Endothelial cell of umbilical vein (primary cell): ENCODE results near the gene ALK. TPM values are rescaled to one million over a fixed set of nuclear protein-coding genes. Genes with fewer than 3 reads are reported as not detected.
A peak's percentile ranks its signal among the peaks of the same experiment; 100 is the strongest.

Source experiments
- BruUV-seq: library from RNA; stranded (reverse); fragments of 400-500 nt; replicated peaks from 2 replicates; lab custom pipeline; 2021; lab: Mats Ljungman, UMichigan
- CTCF ChIA-PET: fragments of 300-600, 350-600 bp; sonication (Branson Sonifier 250); formaldehyde crosslinking; loops from one replicate; lab custom pipeline; 2021; ENCODE audit warnings: antibody characterized with exemption, inconsistent platforms; lab: Charles Lee
- POLR2A ChIA-PET: fragments of 300-600, 350-600 bp; sonication (Branson Sonifier 250); formaldehyde crosslinking; loops from one replicate; lab custom pipeline; 2021; ENCODE audit warnings: antibody characterized with exemption, inconsistent platforms; lab: Charles Lee
- DNase-seq: peaks from one replicate; pipeline ENCODE4 v3.0.0-alpha.2; 2011; ENCODE audit warnings: low read depth, low spot score
- FAIRE-seq: peaks from 2 replicates; lab custom pipeline; 2011; peaks lifted over from hg19 to GRCh38; lab: Jason Lieb, UNC
- H2AFZ ChIP-seq: 2 replicates; pipeline ENCODE4 v1.6.0; 2012; ENCODE audit warnings: low read depth, low read length, control low read depth, inconsistent platforms
- H3K27ac ChIP-seq: 2 replicates; pipeline ENCODE4 v1.5.1; 2011; ENCODE audit warnings: low read depth, mild to moderate bottlenecking, control low read depth, low read length, moderate library complexity; ENCODE audit not compliant: insufficient read depth
- H3K27me3 ChIP-seq, 2 experiments: 2 replicates each; pipeline versions ENCODE4 v1.6.0 to v1.6.1; 2011; ENCODE audit warnings: low read length in 2 of 2, mixed read lengths in 1 of 2; ENCODE audit not compliant: control insufficient read depth in 2 of 2, insufficient read depth in 2 of 2
- H3K36me3 ChIP-seq, 2 experiments: 2 replicates in 1 of 2; 3 replicates in 1 of 2; pipeline ENCODE4 v1.5.1; 2011; ENCODE audit warnings: low read length in 2 of 2, mild to moderate bottlenecking in 1 of 2, moderate library complexity in 1 of 2; ENCODE audit not compliant: control insufficient read depth in 2 of 2, insufficient read depth in 2 of 2; ENCODE audit errors: extremely low read depth in 1 of 2
- H3K4me1 ChIP-seq: 3 replicates; pipeline ENCODE4 v1.5.1; 2011; ENCODE audit warnings: mild to moderate bottlenecking, low read length; ENCODE audit not compliant: control insufficient read depth, insufficient read depth; ENCODE audit errors: extremely low read depth
- H3K4me2 ChIP-seq: 2 replicates; pipeline ENCODE4 v1.6.1; 2011; ENCODE audit warnings: low read length, control low read depth, mixed read lengths; ENCODE audit not compliant: insufficient read depth
- H3K4me3 ChIP-seq, 3 experiments: fragments of 200-600 bp in 1 of 3; sonication (generic), shearing (Covaris generic) in 1 of 3; replicated peaks in 1 of 3; 2 replicates each; pipeline ENCODE4 v1.5.1; 2011 to 2016; ENCODE audit warnings: control low read depth in 3 of 3, low read length in 3 of 3, mild to moderate bottlenecking in 2 of 3, inconsistent platforms in 1 of 3, low read depth in 1 of 3, moderate library complexity in 1 of 3; ENCODE audit not compliant: insufficient read depth in 1 of 3
- H3K79me2 ChIP-seq: 2 replicates; pipeline ENCODE4 v1.6.0; 2012; ENCODE audit warnings: low read length, inconsistent platforms; ENCODE audit not compliant: control insufficient read depth, insufficient read depth
- H3K9ac ChIP-seq: replicated peaks from 2 replicates; pipeline ENCODE3; 2011; ENCODE audit warnings: low read length, control low read depth; ENCODE audit not compliant: insufficient read depth; ENCODE audit errors: extremely low read depth
- H3K9me1 ChIP-seq: replicated peaks from 3 replicates; pipeline ENCODE4 v1.6.0; 2011; ENCODE audit warnings: mild to moderate bottlenecking, low read length; ENCODE audit not compliant: control insufficient read depth, insufficient read depth; ENCODE audit errors: extremely low read depth
- H3K9me3 ChIP-seq: replicated peaks from 2 replicates; pipeline ENCODE4 v1.5.1; 2012; ENCODE audit warnings: low read length, inconsistent platforms; ENCODE audit not compliant: control insufficient read depth, insufficient read depth
- H4K20me1 ChIP-seq: replicated peaks from 2 replicates; pipeline ENCODE3; 2011; ENCODE audit warnings: mild to moderate bottlenecking, low read length; ENCODE audit not compliant: control insufficient read depth, insufficient read depth; ENCODE audit errors: extremely low read depth
- CTCF ChIP-seq, 2 donors: IDR thresholded peaks; 1 replicate in 1 of 2; 2 replicates in 1 of 2; pipeline ENCODE4 v1.5.1; 2011; ENCODE audit warnings: low read length in 2 of 2, mild to moderate bottlenecking in 2 of 2, moderate library complexity in 2 of 2, control low read depth in 1 of 2, inconsistent platforms in 1 of 2, low read depth in 1 of 2; ENCODE audit not compliant: insufficient read depth in 1 of 2; ENCODE audit errors: extremely low read depth in 1 of 2
- EZH2 ChIP-seq: IDR thresholded peaks from 2 replicates; pipeline ENCODE4 v1.6.1; 2012; ENCODE audit warnings: borderline replicate concordance, low read depth, mild to moderate bottlenecking, moderate library complexity, low read length, inconsistent platforms; ENCODE audit not compliant: severe bottlenecking
- FOS ChIP-seq: IDR thresholded peaks from 2 replicates; pipeline ENCODE4 v1.6.1; 2011; ENCODE audit warnings: mild to moderate bottlenecking, low read length, moderate library complexity, borderline replicate concordance; ENCODE audit not compliant: insufficient read depth
- GATA2 ChIP-seq: IDR thresholded peaks from 2 replicates; pipeline ENCODE4 v1.7.0; 2011; ENCODE audit warnings: low read depth, mild to moderate bottlenecking, moderate library complexity, mixed read lengths, low read length; ENCODE audit not compliant: insufficient read length, insufficient read depth
- JUN ChIP-seq: IDR thresholded peaks from 2 replicates; pipeline ENCODE4 v1.6.1; 2011; ENCODE audit warnings: borderline replicate concordance, low read depth; ENCODE audit not compliant: insufficient read length, insufficient read depth
- MAX ChIP-seq: IDR thresholded peaks from 2 replicates; pipeline ENCODE4 v1.6.1; 2011; ENCODE audit not compliant: insufficient read depth, insufficient read length
- MYC ChIP-seq: IDR thresholded peaks from one replicate; pipeline ENCODE4 v1.6.1; 2011; ENCODE audit warnings: mild to moderate bottlenecking, low read depth, low read length
- POLR2A ChIP-seq: IDR thresholded peaks from 2 replicates; pipeline ENCODE4 v1.6.1; 2012; ENCODE audit warnings: low read depth, mild to moderate bottlenecking, control low read depth, low read length
- POLR2AphosphoS5 ChIP-seq: IDR thresholded peaks from 2 replicates; pipeline ENCODE4 v1.6.1; 2012; ENCODE audit warnings: low read depth, mild to moderate bottlenecking, control low read depth, low read length, moderate library complexity; ENCODE audit not compliant: insufficient read depth
- dilution Hi-C: fragments of 300-500 bp; cut with MboI; formaldehyde crosslinking; loops from one replicate; pipeline ENCODE4 v1.15.0; 2019; ENCODE audit warnings: low sequenced_read_pairs; ENCODE audit not compliant: extremely low pct_ligation_motif_present
- intact Hi-C: fragments of 100-400 bp; cut with micrococcal nuclease; formaldehyde crosslinking; loops from one replicate; pipeline ENCODE4 v1.10.0; 2022
- polyA plus RNA-seq, 4 experiments: library from polyadenylated mRNA; depleted of rRNA in 3 of 4; stranded (reverse) in 3 of 4; unstranded in 1 of 4; fragments of >200 nt; gene quantifications; 2 replicates each; pipeline versions ENCODE4 v1.2.1 to v1.2.3, GENCODE V29; 2011 to 2012; ENCODE audit warnings: missing spikeins in 1 of 4
- total RNA-seq: library from RNA; stranded (reverse); gene quantifications from 2 replicates; pipeline ENCODE4 v1.2.3, GENCODE V29; 2021

Gene ALK
- total and polyA plus RNA-seq, 2 donors (not counting 3 experiments of a cell fraction or from before 2014, with no cell fraction given) = not detected

DNA sequence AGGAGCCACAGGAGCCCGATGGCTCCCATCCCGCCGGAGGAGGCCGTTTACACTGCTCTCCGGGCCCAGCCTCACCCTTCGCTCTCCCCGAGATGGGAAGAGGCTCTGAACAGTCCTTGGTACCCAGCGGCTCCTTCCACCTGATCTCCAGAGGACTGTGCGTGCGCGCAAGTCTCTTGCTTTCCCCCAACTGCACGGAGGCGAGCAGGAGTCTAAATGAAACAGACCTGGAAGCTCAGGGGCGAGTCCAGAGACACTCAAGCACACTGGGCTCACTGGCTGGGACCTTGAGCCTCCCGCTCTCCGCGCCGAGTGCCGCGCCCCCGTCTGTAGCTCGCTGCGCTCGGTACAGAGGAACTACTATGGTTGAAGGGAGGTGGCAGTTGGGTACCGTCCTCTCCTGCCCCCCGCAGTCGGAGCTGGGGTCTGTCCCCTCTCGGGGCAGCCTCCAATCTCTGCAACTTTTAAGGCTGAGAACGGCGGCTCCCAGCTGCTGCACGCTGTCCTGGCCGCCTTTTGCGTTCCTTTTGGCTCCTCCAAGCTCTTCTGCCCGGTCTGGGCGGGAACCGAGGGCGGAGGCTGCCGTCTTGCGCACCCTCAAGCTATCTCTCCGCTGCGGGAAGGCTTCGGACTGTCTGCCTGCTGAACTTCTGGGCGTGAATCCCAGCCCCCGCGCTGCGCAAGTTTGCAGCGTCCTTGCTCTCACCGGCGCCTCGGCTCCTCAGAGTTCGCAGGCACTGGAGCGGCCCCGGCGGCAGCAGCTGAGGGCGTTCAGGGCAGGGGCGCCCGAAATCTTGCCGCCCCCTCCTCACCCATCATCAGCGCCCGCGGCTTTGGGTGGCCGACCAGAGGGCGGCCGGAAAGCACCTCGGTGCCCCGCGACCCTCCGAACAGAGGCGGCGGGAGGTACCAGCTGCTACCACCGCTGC, 491 bp downstream of the ALK start:
- no peak for DNase-seq
- POLR2A ChIA-PET = no interaction called here
- no peaks in the 10 kb centered on the region for H3K79me2 ChIP-seq

DNA sequence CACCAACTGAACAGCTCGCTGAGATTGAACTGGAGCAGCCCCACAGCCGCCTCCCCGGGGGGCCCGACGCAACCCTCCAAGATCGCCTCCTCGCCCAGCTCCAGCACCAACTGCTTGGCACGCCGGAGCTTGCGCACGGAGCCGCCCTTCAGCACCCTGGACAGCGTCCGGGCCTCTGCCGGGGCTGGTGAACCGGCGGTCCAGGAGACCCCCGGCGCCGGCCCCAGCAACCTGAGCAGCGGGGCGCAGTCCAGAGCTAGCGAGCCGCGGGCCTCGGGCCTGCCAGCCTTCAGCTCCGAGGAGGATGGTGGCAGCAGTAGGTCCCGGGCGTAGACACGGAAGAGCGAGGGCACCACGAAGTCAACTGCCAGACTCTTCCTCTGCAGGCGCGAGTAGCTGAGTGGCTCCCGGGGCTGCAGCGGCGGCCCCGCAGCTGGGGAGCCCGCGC, 1.2 kb downstream of the ALK start:
- BruUV-seq = no TSS peak
- ChIA-PET CTCF (interaction anchor here (1.0 to 4.9 kb wide), 2 partner anchors 9 to 151 kb away, joined by 4 to 44 read pairs; no protein-coding TSS in a partner anchor), POLR2A (no interaction called here)
- Histone ChIP-seq H2AFZ (no peak overlapping the region), H3K9me1 (no peaks in the 10 kb centered on the region), H3K9ac (no peak overlapping the region), H3K9me3 (no peaks in the 10 kb centered on the region), H3K4me2 (no peak overlapping the region), H3K4me1 (no peaks in the 10 kb centered on the region), H3K27me3 (peaks cover 20 to 21% of the 10 kb centered on the region in 2 experiments), H3K79me2 (no peaks in the 10 kb centered on the region), H4K20me1 (no peaks in the 10 kb centered on the region), H3K4me3 (no peak overlapping the region), H3K36me3 (no peaks in the 10 kb centered on the region), H3K27ac (no peak overlapping the region)
- no peak for FAIRE-seq
- dilution Hi-C loops (no loop called here), intact Hi-C loops (no loop called here)
- no peak for TF ChIP-seq JUN
- TF ChIP-seq EZH2 = no peak
- no peak for TF ChIP-seq CTCF (IDR thresholded peaks at IDR 0.05; ENCODE audit: extremely low read depth in 1 of 2, insufficient read depth in 1 of 2, low read depth in 1 of 2, low read length in 2 of 2)
- TF ChIP-seq POLR2A = no peak
- TF ChIP-seq MYC = no peak
- TF ChIP-seq MAX = no peak
- no peak for TF ChIP-seq FOS
- no peak for TF ChIP-seq POLR2AphosphoS5
- no peak for TF ChIP-seq GATA2
- peak; percentile 14 for DNase-seq

More for the DNA sequence above, 491 bp downstream of the ALK start:
- Histone ChIP-seq H3K9me1 (no peaks in the 10 kb centered on the region), H3K9me3 (no peaks in the 10 kb centered on the region), H3K4me1 (no peaks in the 10 kb centered on the region), H3K27ac (no peak overlapping the region), H3K36me3 (no peaks in the 10 kb centered on the region), H3K4me2 (no peak overlapping the region), H3K4me3 (no peak overlapping the region), H3K9ac (no peak overlapping the region), H2AFZ (no peak overlapping the region), H4K20me1 (no peaks in the 10 kb centered on the region), H3K27me3 (peaks cover 20 to 21% of the 10 kb centered on the region in 2 experiments)
- no TSS peak for BruUV-seq
- intact Hi-C loops (no loop called here), dilution Hi-C loops (no loop called here)
- FAIRE-seq = no peak
- CTCF ChIA-PET = interaction anchor here (1.0 to 4.9 kb wide), 2 partner anchors 9 to 150 kb away, joined by 4 to 44 read pairs; no protein-coding TSS in a partner anchor
- TF ChIP-seq JUN (no peak), EZH2 (peak; percentile 45)
